Central memory CD8-positive, alpha-beta T cell (primary cell): ENCODE data around the gene TAOK2.
"Not testable (repeated sequence)": the region's sequence is repeated elsewhere in the genome, so short reads cannot be mapped to it uniquely, and the experiment has no call there.

Source experiments
- ATAC-seq: fragments of 150-1000 bp; cut with Tn5 transposase; replicated peaks from 2 replicates; pipeline ENCODE4 v1.10.0; 2022; ENCODE audit warnings: mild to moderate bottlenecking, moderate FRiP score, moderate number of reproducible peaks; ENCODE audit not compliant: poor library complexity, severe bottlenecking; ENCODE audit errors: extremely low read depth
- DNase-seq, 2 donors: peaks; one replicate each; pipeline ENCODE4 v3.0.0; 2021; ENCODE audit warnings: low spot score in 2 of 2
- H3K27ac Mint-ChIP-seq: one replicate; pipeline ENCODE4 v1.8.0; 2022; ENCODE audit warnings: low read depth, mild to moderate bottlenecking, moderate library complexity, mixed read lengths
- H3K27me3 Mint-ChIP-seq: one replicate; pipeline ENCODE4 v1.8.0; 2022; ENCODE audit warnings: mixed read lengths
- H3K36me3 Mint-ChIP-seq: one replicate; pipeline ENCODE4 v1.8.0; 2022; ENCODE audit warnings: mild to moderate bottlenecking, moderate library complexity, mixed read lengths; ENCODE audit not compliant: insufficient read depth
- H3K4me1 Mint-ChIP-seq: one replicate; pipeline ENCODE4 v1.8.0; 2022; ENCODE audit warnings: mixed read lengths
- H3K4me3 Mint-ChIP-seq: one replicate; pipeline ENCODE4 v1.8.0; 2022; ENCODE audit warnings: mild to moderate bottlenecking, moderate library complexity, mixed read lengths
- H3K9me3 Mint-ChIP-seq: one replicate; pipeline ENCODE4 v1.8.0; 2022; ENCODE audit warnings: mixed read lengths

Gene TAOK2

DNA sequence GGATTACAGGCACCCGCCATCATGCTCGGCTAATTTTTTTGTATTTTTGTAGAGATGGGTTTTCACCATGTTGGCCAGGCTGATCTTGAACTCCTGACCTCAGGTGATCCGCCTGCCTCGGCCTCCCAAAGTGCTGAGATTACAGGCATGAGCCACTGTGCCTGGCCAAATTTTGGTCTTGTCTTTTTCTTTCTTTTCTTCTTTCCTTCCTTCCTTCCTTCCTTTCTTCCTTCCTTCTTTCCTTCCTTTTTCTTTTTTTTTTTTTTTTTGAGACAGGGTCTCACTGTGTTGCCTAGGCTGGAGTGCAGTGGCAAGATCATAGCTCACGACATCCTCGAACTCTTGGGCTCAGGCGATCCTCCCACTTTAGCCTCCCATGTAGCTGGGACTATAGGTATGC is 41.8 kb downstream of the TAOK2 start:
- H3K36me3 Mint-ChIP-seq, H3K4me3 Mint-ChIP-seq, H3K27ac Mint-ChIP-seq, DNase-seq, H3K9me3 Mint-ChIP-seq, ATAC-seq, H3K4me1 Mint-ChIP-seq: not testable (repeated sequence)
- H3K27me3 Mint-ChIP-seq: peaks cover 15% of the 10 kb centered on the region

DNA sequence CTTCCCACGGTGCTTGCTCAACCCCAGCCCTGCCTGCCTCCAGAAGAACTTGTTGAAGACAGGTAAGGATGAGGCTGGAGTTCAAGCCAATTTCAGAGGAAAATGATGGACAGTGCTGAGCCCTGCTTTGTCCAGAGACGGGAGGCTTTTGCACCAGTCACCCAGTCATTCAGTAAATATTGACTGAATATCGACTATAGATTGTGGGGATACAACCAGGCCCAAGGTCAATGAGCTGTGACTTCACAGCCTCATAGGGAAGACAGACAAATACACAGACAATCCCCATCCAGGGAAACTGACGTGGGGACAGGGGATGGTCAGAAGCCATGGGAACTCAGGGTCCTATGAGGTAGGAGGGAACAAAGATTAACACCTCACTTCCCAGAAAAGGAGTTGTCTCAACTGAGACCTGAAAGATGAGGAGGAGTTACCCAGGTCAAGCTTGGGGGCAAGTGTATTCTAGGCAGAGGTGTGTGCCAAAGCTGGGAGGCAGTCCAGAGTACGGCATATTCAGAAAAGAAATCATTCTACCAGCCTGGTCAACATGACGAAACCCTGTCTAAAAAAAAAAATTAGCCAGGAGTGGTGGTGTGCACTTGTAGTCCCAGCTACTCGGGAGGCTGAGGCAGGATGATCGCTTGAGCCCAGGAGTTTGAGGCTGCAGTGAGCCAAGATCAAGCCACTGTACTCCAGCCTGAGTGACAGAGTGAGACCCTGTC is 43.0 kb downstream of the TAOK2 start:
- DNase-seq (no peak), ATAC-seq (no peak)
- H3K36me3 Mint-ChIP-seq: peaks cover 1% of the 10 kb centered on the region
- H3K4me3 Mint-ChIP-seq: no peak overlapping the region
- peaks cover 19% of the 10 kb centered on the region for H3K4me1 Mint-ChIP-seq
- H3K27ac Mint-ChIP-seq: no peak overlapping the region
- no peaks in the 10 kb centered on the region for H3K9me3 Mint-ChIP-seq
- H3K27me3 Mint-ChIP-seq: peaks cover 7% of the 10 kb centered on the region

DNA sequence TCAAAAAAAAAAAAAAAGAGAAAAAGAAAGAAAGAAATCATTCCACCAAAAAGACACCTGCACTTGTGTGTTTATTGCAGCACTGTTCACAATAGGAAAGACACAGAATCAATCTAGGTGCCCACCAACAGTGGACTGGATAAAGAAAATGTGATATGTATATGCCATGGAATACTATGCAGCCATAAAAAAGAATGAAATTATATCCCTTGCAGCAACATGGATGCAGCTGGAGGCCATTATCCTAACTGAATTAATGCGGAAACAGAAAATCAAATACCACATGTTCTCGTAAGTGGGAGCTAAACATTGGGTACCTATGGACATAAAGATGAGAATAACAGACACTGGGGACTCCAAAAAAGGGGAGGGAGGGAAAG is 43.6 kb downstream of the TAOK2 start:
- DNase-seq: no peak
- Mint-ChIP-seq H3K36me3 (peaks cover 1% of the 10 kb centered on the region), H3K27me3 (peaks cover 2% of the 10 kb centered on the region), H3K9me3 (no peaks in the 10 kb centered on the region), H3K4me1 (peaks cover 15% of the 10 kb centered on the region), H3K27ac (no peak overlapping the region), H3K4me3 (no peak overlapping the region)
- ATAC-seq: no peak

DNA sequence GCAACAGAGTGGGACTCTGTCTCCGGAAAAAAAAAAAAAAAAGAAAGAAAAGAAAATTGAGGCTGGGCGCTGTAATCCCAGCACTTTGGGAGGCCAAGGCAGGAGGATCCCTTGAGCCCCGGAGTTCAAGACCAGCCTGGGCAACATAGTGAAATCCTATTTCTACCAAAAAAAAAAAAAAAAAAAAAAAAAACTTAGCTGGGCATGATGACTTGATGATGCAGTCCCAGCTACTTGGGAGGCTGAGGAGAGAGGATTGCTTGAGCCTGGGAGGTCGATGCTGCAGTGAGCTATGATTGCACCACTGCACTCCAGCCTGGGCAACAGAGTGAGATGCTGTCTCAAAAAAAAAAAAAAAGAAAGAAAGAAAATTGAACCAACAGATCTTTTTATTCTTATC is 44.3 kb downstream of the TAOK2 start:
- not testable (repeated sequence) for H3K4me3 Mint-ChIP-seq, H3K36me3 Mint-ChIP-seq, H3K27ac Mint-ChIP-seq, ATAC-seq, DNase-seq, H3K27me3 Mint-ChIP-seq, H3K9me3 Mint-ChIP-seq
- peaks cover 15% of the 10 kb centered on the region for H3K4me1 Mint-ChIP-seq

DNA sequence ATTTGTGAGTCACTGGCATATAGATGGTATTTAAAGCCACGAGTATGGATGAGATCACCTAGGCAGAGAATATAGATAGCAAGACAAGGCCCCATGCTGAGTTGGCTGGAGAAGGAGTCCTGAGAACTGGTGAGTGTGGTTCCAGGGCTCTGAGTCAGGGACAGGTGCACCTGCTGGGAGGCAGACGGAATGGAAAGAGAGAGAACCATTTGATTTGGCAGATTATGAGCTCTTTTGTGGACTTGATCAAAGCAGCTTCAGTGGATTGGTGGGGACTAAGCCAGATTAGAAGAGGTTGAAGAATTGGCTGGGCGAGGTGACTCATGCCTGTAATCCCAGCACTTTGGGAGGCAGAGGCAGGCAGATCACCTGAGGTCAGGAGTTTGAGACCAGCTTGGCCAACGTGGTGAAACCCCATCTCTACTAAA is 45.1 kb downstream of the TAOK2 start:
- Mint-ChIP-seq H3K4me3 (no peak overlapping the region), H3K4me1 (peaks cover 15% of the 10 kb centered on the region), H3K27me3 (peaks cover 7% of the 10 kb centered on the region), H3K9me3 (no peaks in the 10 kb centered on the region), H3K36me3 (peaks cover 1% of the 10 kb centered on the region), H3K27ac (no peak overlapping the region)
- DNase-seq: no peak
- no peak for ATAC-seq

DNA sequence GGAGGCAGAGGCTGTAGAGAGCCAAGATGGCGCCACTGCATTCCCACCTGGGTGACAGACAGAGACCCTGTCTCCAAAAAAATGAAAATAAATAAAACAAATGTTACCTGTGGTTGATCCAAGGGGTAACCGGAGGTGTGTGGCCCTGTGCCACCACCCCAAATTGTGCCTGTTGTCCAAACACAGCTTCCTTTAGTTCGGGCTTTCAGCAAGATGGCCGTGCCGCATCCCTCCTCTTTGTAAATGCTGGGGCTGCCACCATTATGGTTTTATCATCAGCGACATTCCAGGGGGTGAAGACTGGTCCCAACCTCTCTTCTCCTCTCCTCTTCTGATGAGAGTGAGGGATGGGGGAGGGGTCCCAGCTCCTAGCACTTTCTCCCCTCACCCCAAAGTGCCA is 49.2 kb downstream of the TAOK2 start, which contains the start of gene C16orf92:
Gene C16orf92 (plus strand): TSS at position 312 of the 400 bp plus-strand sequence. CDS start 143 bp downstream, outside the sequence.
- no peak within 1 kb of the TSS for H3K27ac Mint-ChIP-seq
- H3K4me3 Mint-ChIP-seq: no peak within 1 kb of the TSS
- H3K9me3 Mint-ChIP-seq: no peaks in the 10 kb centered on the region
- no peak for DNase-seq
- H3K36me3 Mint-ChIP-seq: no peaks in the 10 kb centered on the region
- H3K4me1 Mint-ChIP-seq: peaks cover 19% of the 10 kb centered on the region
- ATAC-seq: no peak
- H3K27me3 Mint-ChIP-seq: peaks cover 39% of the 10 kb centered on the region

DNA sequence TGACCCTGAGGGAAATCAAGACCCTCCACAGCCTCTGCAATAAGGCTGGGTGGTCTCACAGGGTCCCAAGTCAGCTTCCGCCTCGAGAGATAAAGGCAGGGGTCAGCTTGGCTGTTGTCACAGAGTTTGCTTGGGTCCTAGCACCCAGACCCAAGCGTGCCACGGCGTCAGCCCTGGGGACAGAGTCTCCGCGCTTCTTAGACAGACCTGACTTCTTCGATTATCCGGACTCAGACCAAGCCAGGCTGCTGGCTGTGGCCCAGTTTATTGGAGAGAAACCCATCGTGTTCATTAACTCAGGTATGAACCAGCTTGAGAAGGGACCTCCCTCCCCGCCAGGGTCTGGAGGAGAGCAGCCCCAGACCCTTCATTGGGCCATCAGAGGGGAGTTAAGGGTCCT is 49.9 kb downstream of the TAOK2 start:
- DNase-seq (no peak), ATAC-seq (no peak)
- Mint-ChIP-seq H3K9me3 (no peaks in the 10 kb centered on the region), H3K27ac (no peak overlapping the region), H3K4me3 (no peak overlapping the region), H3K27me3 (peaks cover 46% of the 10 kb centered on the region), H3K4me1 (peaks cover 22% of the 10 kb centered on the region), H3K36me3 (no peaks in the 10 kb centered on the region)

DNA sequence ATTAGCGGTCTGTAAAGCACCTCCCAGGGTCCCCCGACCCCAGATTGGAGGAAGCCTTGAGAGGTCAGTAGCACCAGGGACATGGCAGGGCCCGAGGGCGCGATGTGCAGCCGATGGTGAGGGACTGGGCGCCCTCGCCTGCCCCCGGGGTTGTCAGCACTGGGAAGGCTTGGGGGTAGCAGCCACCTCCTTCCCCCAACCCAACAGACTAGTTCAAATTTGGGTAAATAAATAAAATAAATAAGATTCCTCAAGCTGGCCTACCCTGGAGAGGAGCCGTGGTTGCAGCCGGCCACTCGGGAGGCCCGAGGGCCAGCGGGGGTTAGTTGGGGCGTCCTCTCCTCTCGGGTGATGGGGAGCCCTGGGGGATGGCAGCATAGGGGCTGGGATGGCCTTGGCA is 50.8 kb downstream of the TAOK2 start:
- DNase-seq (no peak), ATAC-seq (no peak)
- Mint-ChIP-seq H3K4me1 (peaks cover 22% of the 10 kb centered on the region), H3K9me3 (no peaks in the 10 kb centered on the region), H3K4me3 (no peak overlapping the region), H3K27ac (no peak overlapping the region), H3K36me3 (no peaks in the 10 kb centered on the region), H3K27me3 (peaks cover 54% of the 10 kb centered on the region)

DNA sequence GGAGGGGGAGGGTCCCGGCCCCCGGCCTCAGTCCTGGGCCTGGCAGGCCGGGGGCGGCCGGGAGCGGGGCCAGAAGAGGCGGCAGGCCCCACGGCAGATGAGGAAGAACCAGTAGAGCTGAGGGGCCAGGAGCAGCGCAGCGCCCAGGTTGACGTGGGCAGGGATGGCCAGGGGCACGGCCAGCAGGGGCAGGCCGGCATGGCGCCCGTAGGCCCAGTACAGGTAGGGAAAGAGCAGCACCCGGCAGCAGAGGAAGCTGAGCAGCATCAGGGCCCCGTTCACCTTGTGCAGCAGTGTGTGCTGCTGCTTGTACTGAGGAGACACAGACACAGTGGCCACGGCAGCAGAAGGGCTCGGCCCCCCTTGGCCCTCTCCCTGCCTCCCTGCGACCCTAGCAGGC is 51.5 kb downstream of the TAOK2 start:
- Mint-ChIP-seq H3K9me3 (no peaks in the 10 kb centered on the region), H3K36me3 (no peaks in the 10 kb centered on the region), H3K4me3 (no peak overlapping the region), H3K27me3 (peaks cover 61% of the 10 kb centered on the region), H3K27ac (no peak overlapping the region), H3K4me1 (peaks cover 25% of the 10 kb centered on the region)
- no peak for DNase-seq
- ATAC-seq: no peak

DNA sequence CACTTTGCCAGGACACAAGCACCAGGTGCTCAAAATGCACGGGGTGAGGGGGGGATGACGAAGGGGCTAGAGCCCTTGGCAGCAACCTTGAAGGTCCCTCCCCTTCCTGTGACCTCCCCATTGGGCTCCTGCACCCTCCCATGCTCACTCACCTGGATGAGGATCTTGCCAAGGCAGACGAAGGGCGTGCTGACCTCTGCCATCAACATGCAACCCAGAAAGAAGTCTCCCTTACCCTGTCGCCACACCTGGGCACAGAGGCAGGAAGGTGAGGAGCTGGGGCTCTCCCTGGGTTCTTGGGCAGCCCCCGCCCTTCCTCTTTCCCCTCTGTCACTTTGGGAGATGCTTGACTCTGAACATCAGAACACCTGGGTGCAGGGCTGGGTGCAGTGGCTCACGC is 51.9 kb downstream of the TAOK2 start:
- H3K27me3 Mint-ChIP-seq: peaks cover 65% of the 10 kb centered on the region

DNA sequence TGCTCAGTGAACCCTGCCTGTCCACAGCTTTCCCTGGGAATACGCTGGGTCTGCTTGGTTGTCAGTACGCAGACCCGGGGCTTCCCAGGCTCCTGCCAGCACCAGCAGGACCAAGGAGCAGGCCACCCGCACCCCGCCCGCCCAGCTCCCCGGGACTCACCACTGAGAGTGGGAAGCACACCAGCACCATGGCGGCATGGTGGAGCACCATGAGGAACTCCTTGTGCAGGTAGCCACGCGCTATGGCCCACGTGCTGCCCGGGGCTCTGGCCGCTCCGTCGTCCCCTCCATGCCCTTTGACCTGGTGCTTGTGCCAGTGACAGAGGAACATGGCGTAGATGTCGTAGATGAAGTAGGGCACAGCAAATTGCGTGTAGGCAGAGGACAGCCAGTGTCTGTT is 52.8 kb downstream of the TAOK2 start:
- Mint-ChIP-seq H3K27ac (no peak overlapping the region), H3K4me1 (peaks cover 17% of the 10 kb centered on the region), H3K4me3 (no peak overlapping the region), H3K36me3 (no peaks in the 10 kb centered on the region), H3K27me3 (peaks cover 69% of the 10 kb centered on the region), H3K9me3 (no peaks in the 10 kb centered on the region)
- ATAC-seq (no peak), DNase-seq (no peak)

More for the DNA sequence above, 51.9 kb downstream of the TAOK2 start:
- Mint-ChIP-seq H3K27ac (no peak overlapping the region), H3K4me1 (peaks cover 26% of the 10 kb centered on the region), H3K4me3 (no peak overlapping the region), H3K36me3 (no peaks in the 10 kb centered on the region), H3K9me3 (no peaks in the 10 kb centered on the region)
- DNase-seq (no peak), ATAC-seq (no peak)

DNA sequence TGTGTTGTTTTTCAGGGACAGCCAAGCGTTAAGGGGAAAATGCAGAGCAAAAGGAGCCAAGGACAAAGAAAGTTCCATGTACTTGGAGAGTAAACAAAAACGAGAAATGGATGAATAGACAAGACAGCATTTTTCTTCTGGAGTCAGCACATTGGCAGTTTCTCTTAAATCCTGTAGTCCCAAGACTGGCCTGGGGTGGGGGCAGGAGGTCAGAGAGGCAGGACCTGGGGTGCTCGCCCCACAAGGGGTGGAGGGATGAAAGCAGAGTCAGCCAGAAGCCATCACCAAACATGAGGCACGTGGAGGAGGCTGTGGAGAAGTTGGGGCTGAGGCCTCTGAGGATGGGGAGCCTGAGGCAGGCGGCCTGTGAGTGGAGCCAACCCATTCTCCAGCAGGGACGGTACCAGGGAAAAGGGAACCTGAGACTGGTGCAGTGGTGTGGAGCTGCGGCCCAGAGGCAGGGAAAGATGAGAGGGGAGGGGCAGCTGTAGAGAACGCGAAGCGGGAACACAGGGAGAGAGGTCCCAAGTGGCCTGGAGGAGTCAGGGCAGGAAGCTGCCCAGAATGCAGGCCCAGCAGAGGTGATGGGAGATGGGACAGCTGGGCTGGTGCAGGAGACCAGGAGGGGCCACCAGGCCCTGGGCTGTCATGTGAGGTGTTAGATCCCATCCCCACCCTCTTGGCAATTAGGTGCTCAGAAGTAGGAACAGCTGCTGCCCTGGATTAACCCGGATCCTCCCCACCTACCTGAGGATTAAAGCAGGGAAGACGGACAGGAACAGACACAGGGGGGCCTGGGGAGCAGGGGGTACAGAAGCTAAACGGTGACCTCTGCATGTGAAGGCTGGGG is 54.1 kb downstream of the TAOK2 start:
- no peak for DNase-seq
- H3K4me3 Mint-ChIP-seq: no peak overlapping the region
- H3K27me3 Mint-ChIP-seq: peaks cover 83% of the 10 kb centered on the region
- no peak overlapping the region for H3K27ac Mint-ChIP-seq
- H3K9me3 Mint-ChIP-seq: no peaks in the 10 kb centered on the region
- no peak for ATAC-seq
- peaks cover 17% of the 10 kb centered on the region for H3K4me1 Mint-ChIP-seq
- peaks cover 2% of the 10 kb centered on the region for H3K36me3 Mint-ChIP-seq
